Measurements from ENCODE around the gene XXYLT1.
"Not testable (repeated sequence)": the region's sequence is repeated elsewhere in the genome, so short reads cannot be mapped to it uniquely, and the experiment has no call there.

The XXYLT1 gene

GRCh38 chr3:195187609-195188425, 83.1 kb downstream of the XXYLT1 start:
- DNase-seq (ENCODE audit: low read depth in 2 of 2, low spot score in 1 of 2) = no peak

- DNase-seq (ENCODE audit: low read depth in 2 of 2, low spot score in 1 of 2) = not testable (repeated sequence)
These were observed 84.3 kb downstream of the XXYLT1 start for GRCh38 chr3:195186710-195187047.

DNA sequence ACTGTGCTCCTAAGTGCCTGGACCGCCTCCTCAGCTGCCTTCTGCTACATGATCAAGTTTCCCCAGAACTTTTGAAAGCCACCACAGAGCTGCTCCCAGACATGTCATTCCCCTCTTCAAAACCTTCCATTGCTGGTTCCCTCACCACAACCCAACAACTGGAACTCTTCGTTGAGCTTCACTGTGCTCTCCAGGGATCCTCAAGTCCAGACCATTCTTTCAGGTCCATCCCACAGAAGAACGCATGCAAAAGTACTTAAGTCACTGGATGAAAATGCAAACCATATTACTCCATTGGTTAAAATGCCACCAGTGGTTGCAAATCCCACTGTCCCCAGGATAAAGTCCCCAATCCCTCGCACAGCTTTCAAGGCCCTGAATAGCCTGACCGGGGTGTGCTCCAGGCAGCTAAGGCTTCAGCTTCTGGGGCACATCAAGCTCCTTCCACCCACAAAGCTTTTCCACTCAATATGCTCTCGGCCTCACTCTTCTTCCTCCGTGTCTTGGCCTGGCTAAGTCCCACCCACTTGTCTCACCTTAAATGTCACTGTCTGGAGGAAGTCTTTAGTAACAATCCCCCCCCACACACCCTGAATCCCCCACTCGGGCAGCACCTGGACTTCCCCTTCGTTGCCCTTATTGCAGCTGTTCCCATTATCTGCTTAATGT, 84.8 kb downstream of the XXYLT1 start:
- no peak for DNase-seq (ENCODE audit: low read depth in 2 of 2, low spot score in 1 of 2)

GRCh38 chr3:195185583-195185982, 85.4 kb downstream of the XXYLT1 start:
- no peak for DNase-seq (ENCODE audit: low read depth in 2 of 2, low spot score in 1 of 2)

- DNase-seq (ENCODE audit: low read depth in 2 of 2, low spot score in 1 of 2) = no peak
These were observed 86.1 kb downstream of the XXYLT1 start for GRCh38 chr3:195184716-195185421.

GRCh38 chr3:195183071-195183776, 87.7 kb downstream of the XXYLT1 start:
- DNase-seq (ENCODE audit: low read depth in 2 of 2, low spot score in 1 of 2) = no peak

- no peak for DNase-seq (ENCODE audit: low read depth in 2 of 2, low spot score in 1 of 2)
These were observed 88.5 kb downstream of the XXYLT1 start for GRCh38 chr3:195182470-195182795.

DNA sequence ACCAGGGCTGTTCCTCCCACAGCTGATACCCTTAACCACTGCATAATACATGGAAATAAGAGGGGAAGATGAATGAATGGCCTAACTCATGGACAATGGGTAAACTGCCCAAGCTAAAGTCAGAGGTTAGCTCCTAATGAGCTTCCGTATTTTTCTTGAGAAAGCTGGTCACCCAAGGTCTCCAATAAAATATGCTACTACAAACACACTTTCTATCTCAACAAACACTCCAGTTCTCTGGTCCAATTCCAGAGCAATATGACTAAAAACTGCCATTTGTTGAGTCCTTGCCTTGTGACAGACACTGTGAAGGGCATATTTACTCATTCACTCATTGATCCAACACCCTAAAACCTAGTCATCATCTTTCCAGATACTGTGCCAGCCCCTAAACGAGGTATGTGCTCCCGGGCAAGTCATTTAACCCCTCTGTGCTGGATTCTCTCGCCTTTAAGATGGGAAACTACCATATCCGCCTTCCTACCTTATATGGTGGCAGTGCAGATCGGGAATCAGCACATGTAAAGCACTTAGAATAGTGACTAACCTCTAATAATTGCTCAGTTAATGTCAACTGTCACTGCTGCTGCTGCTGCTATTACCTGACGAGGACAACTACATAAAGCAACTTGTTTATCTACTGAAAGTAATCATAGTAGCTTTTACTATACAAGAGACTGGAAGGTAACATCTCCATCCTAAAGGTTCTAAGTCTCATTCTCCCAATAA, 89.1 kb downstream of the XXYLT1 start:
- DNase-seq (ENCODE audit: low read depth in 2 of 2, low spot score in 1 of 2) = no peak

DNA sequence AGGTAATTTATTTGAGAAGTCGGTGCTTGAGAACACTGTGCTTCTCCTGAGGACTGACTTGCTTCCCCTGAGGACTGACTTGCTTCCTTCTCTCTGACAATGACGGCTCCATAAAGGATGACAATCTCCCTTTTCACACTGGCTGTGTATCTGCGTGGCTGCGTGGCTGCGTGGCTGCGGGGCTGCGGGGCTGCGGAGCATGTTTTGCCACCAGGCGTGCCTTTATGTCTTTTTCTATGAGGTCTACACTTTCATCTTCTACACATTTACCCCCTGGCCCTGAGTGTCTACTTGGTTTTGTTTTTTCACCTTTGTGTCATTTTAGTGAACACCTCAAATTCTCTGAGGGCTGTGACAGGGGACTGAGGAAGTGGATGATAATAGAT, 89.9 kb downstream of the XXYLT1 start:
- no peak for DNase-seq (ENCODE audit: low read depth in 2 of 2, low spot score in 1 of 2)

DNA sequence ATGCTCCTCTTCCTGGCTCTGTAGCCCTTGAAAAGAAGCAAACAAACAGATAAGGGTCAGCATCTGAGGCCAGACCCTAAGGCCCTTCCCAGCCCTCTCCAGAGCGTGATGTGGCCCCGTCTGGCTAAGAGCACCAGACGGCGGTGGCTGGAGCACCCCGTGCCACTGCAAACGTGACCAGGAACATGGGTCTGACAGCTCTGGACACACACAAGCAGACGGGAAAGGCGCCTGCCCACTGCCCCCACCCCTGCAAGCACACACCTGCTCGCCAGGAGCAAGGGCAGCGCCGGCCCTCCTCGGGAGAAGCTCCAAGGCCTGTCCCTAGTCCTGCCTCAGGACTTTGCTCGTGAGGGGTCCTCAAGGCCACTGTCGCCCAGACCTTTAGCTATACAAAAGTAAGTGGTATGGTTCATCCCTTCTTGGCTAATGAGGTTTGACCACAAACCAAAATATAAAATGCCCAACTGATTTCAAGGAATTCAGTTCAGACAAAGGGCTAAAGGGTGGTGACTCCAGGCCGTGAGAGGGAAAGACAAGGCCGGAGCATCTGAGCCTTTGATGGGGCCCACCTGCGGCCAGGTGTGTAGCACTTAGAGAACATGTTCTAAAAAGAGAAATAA, 90.4 kb downstream of the XXYLT1 start:
- DNase-seq (ENCODE audit: low read depth in 2 of 2, low spot score in 1 of 2) = no peak

DNA sequence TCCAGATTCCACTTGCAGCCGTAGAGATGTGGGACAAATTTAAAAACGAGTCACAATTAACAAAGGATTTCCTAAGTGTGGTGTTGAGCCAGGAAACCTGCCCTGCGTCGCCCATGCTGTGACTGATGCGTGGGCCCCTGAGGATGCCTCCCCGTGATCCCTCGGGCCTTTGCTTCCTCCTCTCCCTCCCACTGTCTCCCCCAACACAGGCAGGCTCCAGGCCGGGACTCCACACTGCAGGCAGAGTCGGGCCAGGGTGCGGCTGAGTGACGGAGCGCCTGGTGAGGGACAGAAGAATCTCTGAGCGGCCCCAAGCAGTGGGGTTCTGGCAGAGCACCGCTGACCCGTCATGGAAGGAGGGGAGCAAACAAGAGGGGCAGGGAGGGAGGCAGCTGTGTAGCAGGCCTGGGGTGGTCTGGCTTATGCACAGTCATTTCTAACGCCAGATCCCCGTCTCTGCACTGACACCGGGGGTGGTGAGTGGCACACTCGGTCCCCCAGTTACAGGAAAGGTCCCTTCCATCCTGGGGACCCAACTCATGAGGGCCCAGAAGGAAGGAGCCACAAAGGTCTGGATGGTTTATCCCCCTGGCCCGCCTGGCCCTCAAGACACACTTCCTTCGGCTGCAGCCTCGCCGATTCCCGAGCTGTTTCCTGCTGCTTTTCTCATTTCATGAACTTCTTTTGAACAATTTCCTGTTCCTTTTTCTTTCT, 91.0 kb downstream of the XXYLT1 start:
- DNase-seq (ENCODE audit: low read depth in 2 of 2, low spot score in 1 of 2) = no peak

DNA sequence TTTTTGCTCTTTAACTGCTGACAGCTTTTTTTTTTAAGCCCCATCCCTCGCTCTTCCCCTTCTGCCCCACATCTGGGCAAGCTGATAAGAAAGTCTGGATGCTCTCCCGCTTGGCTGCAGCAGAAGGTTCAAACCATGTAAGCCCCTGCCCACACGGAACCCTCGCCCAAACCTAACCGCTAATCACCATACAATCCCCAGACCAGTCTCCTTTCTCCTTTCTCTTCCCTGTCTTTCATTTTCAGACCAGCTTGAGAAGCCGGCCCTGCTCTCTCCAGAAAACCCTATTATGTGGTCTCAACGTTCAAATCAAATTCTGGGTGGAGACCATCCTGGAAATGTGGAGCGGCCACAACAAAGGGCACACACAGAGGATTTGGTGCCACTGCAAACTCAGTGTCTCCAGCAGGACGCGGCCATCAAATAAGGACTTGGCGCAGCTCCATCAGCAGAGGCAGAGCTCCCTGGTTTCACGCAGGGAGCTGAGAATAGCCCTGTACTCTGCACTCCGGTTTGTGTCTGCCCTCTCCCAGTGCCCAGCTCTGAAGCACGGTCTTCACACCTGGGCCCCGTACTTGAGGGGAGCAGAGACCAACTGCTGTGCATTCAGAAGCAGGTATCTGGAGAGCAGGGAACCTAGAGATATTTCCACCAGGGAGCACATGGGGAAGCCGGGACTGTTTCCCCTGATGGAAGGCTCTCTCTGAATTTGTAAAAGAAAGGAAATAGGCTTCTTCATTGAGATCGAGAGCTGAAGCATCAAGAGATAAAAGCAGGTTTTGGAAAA, 92.6 kb downstream of the XXYLT1 start:
- no peak for DNase-seq (ENCODE audit: low read depth in 2 of 2, low spot score in 1 of 2)

DNA sequence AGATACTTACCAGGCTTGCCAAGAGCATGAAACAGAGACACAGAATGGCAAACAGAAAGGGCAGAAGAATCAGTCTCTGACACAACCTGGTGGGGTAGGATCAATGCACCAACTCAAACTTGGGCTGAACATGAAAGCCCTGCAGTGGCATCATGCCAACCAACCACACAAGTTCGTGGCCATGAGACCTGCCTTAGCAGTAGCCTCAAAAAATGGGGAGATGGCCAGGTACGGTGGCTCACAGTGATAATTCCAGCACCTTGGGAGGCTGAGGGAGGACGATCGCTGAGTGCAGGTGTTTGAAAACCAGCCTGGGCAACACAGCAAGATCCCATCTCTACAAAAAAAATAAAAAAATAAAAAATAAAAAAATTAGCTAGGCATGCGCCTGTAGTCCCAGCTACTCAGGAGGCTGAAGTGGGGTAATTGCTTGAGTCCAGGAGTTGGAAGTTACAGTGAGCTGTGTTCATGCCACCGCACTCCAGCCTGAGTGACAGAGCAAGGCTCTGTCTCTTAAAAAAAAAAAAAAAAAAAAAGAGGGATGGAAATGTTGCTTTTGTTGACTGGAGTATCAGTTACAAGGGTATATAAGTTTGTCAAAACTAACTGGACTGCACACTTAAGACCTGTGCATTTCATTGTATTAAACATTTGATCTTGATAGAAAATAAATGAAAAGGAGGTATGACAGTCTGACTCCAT, 93.4 kb downstream of the XXYLT1 start:
- DNase-seq (ENCODE audit: low read depth in 2 of 2, low spot score in 1 of 2) = no peak

DNA sequence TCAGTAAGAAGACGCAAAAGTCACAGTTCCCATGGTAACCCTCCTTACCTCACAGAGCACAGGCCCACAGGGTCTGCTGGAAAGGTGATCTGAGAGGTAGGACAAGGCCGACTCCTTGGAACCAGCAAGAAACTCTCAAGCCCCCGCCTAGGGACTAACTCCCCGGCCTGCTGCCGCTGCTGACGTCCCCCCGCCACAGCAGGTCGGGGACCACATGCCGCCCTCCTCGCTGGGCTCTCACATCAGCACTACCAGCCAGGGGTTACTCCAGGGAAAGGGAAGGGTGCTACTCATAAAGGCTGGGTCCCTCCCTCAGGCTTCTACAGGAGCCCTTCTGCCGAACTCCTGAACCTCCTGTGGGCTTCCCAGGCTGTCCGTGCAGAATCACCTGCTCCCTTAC, 94.2 kb downstream of the XXYLT1 start:
- DNase-seq (ENCODE audit: low read depth in 2 of 2, low spot score in 1 of 2) = no peak

DNA sequence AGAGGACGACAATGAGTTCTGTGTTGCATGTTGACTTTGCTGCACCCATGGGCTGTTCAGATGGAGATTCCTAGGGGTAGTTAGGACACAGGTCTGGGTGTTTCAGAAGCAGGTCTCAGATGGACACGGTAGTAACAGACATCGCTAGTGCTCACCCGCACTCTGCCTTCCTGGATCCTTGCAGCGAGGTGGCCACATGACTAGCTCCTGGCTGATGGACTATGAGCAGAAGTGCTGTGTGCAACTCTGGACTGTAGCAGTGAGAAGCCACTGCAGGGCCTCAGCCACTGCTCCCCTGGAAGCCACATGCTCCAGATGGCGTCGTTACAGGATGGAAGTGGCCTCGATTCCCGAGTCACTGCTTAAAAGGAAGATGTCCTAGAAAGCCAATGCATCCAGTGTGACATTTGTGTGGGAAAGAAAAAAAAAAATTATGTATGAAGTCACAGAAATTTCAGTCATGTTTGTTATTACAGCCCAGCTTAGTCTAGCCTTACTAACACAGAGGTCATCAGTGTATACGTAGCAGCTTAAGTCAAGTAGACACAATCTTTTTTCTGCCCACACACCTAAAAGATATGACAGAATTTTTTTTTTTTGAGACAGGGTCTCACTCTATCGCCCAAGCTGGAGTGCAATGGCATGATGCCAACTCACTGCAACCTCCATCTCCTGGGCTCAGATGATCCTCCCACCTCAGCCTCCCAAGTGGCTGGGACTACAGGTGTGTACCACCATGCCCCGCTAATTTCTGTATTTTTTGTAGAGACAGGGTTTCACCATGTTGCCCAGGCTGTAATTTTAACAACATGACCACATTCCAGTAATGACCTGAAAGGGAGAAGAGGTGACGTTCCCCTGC, 95.3 kb downstream of the XXYLT1 start:
- DNase-seq (ENCODE audit: low read depth in 2 of 2, low spot score in 1 of 2) = no peak

DNA sequence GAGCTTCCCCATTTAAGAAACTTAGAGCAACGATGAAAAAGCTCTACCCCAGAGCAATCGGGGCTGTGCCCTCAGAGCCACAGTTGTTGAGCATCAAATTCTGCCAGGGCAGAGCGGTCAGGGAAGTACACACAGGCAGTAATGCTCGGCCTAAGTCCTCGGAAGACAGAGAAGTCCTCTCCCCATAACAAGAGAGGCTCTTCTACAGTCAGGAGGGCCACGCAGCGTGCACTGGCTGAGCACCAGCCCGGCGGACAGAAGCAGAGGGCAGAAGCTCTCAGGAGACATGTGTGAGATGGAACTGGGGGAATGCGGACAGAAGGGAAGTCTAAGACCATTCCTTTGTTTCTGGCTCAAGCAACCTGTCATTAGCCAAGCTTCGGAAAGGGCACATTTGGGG, 95.9 kb downstream of the XXYLT1 start:
- DNase-seq (ENCODE audit: low read depth in 2 of 2, low spot score in 1 of 2) = no peak

GRCh38 chr3:195173657-195174056, 97.3 kb downstream of the XXYLT1 start:
- no peak for DNase-seq (ENCODE audit: low read depth in 2 of 2, low spot score in 1 of 2)

- DNase-seq (ENCODE audit: low read depth in 2 of 2, low spot score in 1 of 2) = no peak
These were observed 98.1 kb downstream of the XXYLT1 start for GRCh38 chr3:195172896-195173295.

All from stimulated activated CD8-positive, alpha-beta memory T cell treated with anti-CD3 and anti-CD28 coated beads, Interleukin-4, amount 100 ng/mL, for 1 hour (primary cell).